ENCODE measurements around the gene PPP1R9B.

DNA sequence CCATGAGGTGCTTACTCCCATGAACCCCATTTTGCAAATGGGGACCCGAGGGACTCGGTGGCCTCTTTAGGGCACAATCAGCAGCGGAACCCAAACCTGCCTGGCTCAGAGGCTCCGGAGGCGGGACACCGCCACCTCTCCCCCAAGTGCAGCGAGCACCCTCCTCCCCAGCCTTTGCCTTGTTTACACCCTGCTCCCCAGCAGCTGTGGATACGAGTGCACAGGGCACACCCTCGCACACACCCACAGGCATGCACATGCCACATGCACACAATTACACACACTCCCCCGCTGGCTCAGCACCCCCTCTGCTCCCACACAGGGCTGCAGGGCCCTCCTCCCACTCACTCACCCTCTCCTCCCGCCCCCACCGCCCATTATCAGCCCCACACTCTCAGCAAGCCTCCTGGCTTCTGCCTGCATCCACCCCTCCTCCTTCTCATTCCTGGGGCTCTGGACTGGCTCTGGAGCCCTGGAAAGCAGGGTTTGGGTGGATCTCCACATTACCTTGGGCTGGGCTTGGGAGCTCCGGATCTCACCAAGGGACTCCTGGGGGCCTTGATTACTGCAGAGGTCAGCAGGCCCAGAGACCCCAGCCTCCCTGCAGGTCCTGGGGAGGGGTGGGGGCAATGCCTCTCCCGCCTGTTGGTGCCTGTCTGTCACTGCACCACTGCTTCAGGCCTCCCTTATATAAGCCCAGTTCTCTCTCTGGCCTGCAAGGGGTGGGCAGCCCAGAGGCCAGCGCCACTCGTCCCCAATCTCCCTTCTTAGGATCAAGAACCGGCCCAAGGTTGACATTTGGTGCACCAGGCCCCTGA is 48.9 kb downstream of the PPP1R9B start:
- TF ChIP-seq POLR2AphosphoS5 (IDR thresholded peaks at IDR 0.05; ENCODE audit: borderline replicate concordance, low read depth, low read length) (no peak), EZH2 (IDR thresholded peaks at IDR 0.05) (no peak)
